RWPE2 (cell line): ENCODE results near the gene MEIOB.

ENCODE experiments used
- ATAC-seq: fragments of 200-7000 bp; cut with Tn5 transposase; 3 replicates; pipeline ENCODE4 v1.9.1; 2021; ENCODE audit warnings: low read depth
- DNase-seq: peaks from one replicate; pipeline ENCODE4 v3.0.0-alpha.2; 2020; ENCODE audit warnings: low spot score
- H3K27ac ChIP-seq: fragments of 450-650 bp; 2 replicates; pipeline ENCODE4 v1.5.1; 2017; ENCODE audit warnings: mild to moderate bottlenecking; ENCODE audit not compliant: poor library complexity, severe bottlenecking
- H3K27me3 ChIP-seq: fragments of 250-450 bp; sonication (Bioruptor Pico); 2 replicates; pipeline ENCODE4 v1.5.1; 2021; ENCODE audit warnings: mild to moderate bottlenecking, moderate library complexity; ENCODE audit not compliant: insufficient read depth, poor library complexity, severe bottlenecking
- H3K36me3 ChIP-seq: fragments of 250-450 bp; sonication (Bioruptor Pico); 2 replicates; pipeline ENCODE4 v1.5.1; 2020; ENCODE audit warnings: low read depth, mild to moderate bottlenecking, moderate library complexity
- H3K4me1 ChIP-seq: fragments of 250-450 bp; sonication (Bioruptor Pico); 2 replicates; pipeline ENCODE4 v1.5.1; 2021; ENCODE audit warnings: mild to moderate bottlenecking, moderate library complexity; ENCODE audit not compliant: insufficient read depth, poor library complexity, severe bottlenecking
- H3K4me3 ChIP-seq: fragments of 250-450 bp; sonication (Bioruptor Pico); 2 replicates; pipeline ENCODE4 v1.5.1; 2021; ENCODE audit warnings: mild to moderate bottlenecking, moderate library complexity; ENCODE audit not compliant: severe bottlenecking
- H3K9me3 ChIP-seq: fragments of 250-450 bp; sonication (Bioruptor Pico); 2 replicates; pipeline ENCODE4 v1.5.1; 2021; ENCODE audit warnings: mild to moderate bottlenecking, moderate library complexity; ENCODE audit not compliant: severe bottlenecking
- CTCF ChIP-seq: fragments of 450-650 bp; IDR thresholded peaks from one replicate; pipeline ENCODE4 v1.5.1; 2017; ENCODE audit warnings: mild to moderate bottlenecking, moderate library complexity; ENCODE audit not compliant: poor library complexity, severe bottlenecking

MEIOB gene

GRCh38 chr16:1786242-1787055, 85.5 kb downstream of the MEIOB start:
- Histone ChIP-seq H3K4me1 (peaks cover 6% of the 10 kb centered on the region), H3K36me3 (peaks cover 37% of the 10 kb centered on the region), H3K9me3 (no peaks in the 10 kb centered on the region), H3K27ac (no peak overlapping the region), H3K27me3 (no peaks in the 10 kb centered on the region), H3K4me3 (no peak overlapping the region)
- TF ChIP-seq CTCF = no peak
- DNase-seq (no peak), ATAC-seq (no peak)

GRCh38 chr16:1785846-1786170, 86.2 kb downstream of the MEIOB start:
- H3K27me3 ChIP-seq = no peaks in the 10 kb centered on the region
- TF ChIP-seq CTCF = no peak
- H3K9me3 ChIP-seq = no peaks in the 10 kb centered on the region
- no peak overlapping the region for H3K27ac ChIP-seq
- no peak for DNase-seq
- H3K4me3 ChIP-seq = no peak overlapping the region
- peaks cover 40% of the 10 kb centered on the region for H3K36me3 ChIP-seq
- ATAC-seq = no peak
- peaks cover 6% of the 10 kb centered on the region for H3K4me1 ChIP-seq

GRCh38 chr16:1784977-1785845, 86.8 kb downstream of the MEIOB start:
- Histone ChIP-seq H3K27me3 (no peaks in the 10 kb centered on the region), H3K9me3 (no peaks in the 10 kb centered on the region), H3K4me3 (no peak overlapping the region), H3K36me3 (peaks cover 45% of the 10 kb centered on the region), H3K4me1 (peaks cover 6% of the 10 kb centered on the region), H3K27ac (no peak overlapping the region)
- DNase-seq = no peak
- TF ChIP-seq CTCF = no peak
- no peak for ATAC-seq
